PFSK-1 (cell line): ENCODE measurements around the gene LIN7A.

ENCODE experiments used
- POLR2AphosphoS5 ChIP-seq: IDR thresholded peaks from 2 replicates; pipeline ENCODE4 v1.6.1; 2012; ENCODE audit warnings: low read depth, mild to moderate bottlenecking, control low read depth, low read length, moderate library complexity
- SIN3A ChIP-seq: IDR thresholded peaks from 2 replicates; pipeline ENCODE4 v1.6.1; 2012; ENCODE audit warnings: mild to moderate bottlenecking, low read length, moderate library complexity, borderline replicate concordance; ENCODE audit not compliant: insufficient read depth
- TAF1 ChIP-seq: IDR thresholded peaks from 2 replicates; pipeline ENCODE4 v1.6.1; 2012; ENCODE audit warnings: low read length, control low read depth, borderline replicate concordance; ENCODE audit not compliant: insufficient read depth
- TF ChIP-seq, protein P1 (sequence below), 2 experiments: IDR thresholded peaks; 2 replicates each; pipeline versions ENCODE4 v1.6.1 to v1.8.0; 2011 to 2012; ENCODE audit warnings: low read depth in 2 of 2, low read length in 2 of 2, control low read depth in 1 of 2, inconsistent platforms in 1 of 2, mild to moderate bottlenecking in 1 of 2, moderate library complexity in 1 of 2; ENCODE audit not compliant: insufficient read depth in 1 of 2

DNA sequence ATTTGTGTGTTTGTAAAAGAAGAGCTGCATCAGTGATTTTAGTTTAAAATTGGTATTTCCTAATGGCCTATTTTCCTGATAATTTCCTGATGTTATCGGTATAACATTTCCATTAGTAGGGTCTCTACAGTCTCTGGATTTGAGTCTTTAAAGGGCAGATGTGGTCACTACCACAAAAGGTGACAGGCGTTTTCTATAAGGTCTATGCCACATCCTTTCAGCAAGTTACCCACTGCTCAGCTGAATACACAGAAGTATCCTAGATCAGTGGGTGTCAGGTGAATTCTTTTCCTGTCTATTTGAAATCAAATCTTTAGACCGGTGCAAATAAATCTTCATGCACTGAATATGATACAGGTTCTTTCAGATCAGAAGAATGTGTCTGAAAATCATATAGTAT lies 90.2 kb downstream of the LIN7A start:
- TF ChIP-seq TAF1 (no peak), POLR2AphosphoS5 (no peak), SIN3A (no peak)
- TF ChIP-seq, protein P1, sequence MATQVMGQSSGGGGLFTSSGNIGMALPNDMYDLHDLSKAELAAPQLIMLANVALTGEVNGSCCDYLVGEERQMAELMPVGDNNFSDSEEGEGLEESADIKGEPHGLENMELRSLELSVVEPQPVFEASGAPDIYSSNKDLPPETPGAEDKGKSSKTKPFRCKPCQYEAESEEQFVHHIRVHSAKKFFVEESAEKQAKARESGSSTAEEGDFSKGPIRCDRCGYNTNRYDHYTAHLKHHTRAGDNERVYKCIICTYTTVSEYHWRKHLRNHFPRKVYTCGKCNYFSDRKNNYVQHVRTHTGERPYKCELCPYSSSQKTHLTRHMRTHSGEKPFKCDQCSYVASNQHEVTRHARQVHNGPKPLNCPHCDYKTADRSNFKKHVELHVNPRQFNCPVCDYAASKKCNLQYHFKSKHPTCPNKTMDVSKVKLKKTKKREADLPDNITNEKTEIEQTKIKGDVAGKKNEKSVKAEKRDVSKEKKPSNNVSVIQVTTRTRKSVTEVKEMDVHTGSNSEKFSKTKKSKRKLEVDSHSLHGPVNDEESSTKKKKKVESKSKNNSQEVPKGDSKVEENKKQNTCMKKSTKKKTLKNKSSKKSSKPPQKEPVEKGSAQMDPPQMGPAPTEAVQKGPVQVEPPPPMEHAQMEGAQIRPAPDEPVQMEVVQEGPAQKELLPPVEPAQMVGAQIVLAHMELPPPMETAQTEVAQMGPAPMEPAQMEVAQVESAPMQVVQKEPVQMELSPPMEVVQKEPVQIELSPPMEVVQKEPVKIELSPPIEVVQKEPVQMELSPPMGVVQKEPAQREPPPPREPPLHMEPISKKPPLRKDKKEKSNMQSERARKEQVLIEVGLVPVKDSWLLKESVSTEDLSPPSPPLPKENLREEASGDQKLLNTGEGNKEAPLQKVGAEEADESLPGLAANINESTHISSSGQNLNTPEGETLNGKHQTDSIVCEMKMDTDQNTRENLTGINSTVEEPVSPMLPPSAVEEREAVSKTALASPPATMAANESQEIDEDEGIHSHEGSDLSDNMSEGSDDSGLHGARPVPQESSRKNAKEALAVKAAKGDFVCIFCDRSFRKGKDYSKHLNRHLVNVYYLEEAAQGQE (IDR thresholded peaks at IDR 0.05; ENCODE audit: insufficient read depth in 1 of 2, low read depth in 2 of 2, low read length in 2 of 2) = no peak
